ENCODE data around the gene CYB5R2.

CYB5R2 gene

GRCh38 chr11:7672960-7673723 is at the start of gene CYB5R2:
Gene CYB5R2, minus strand, starts transcription at chr11:7673500. Its CDS starts 675 bp downstream, at chr11:7672825.
- no peak for DNase-seq

- DNase-seq, result no peak
Observed at GRCh38 chr11:7714786-7715185, 41.5 kb upstream of the CYB5R2 start.

GRCh38 chr11:7706377-7706776 is 33.1 kb upstream of the CYB5R2 start, which contains the start of gene OVCH2:
Gene OVCH2, minus strand, starts transcription at chr11:7706477. Its CDS starts 83 bp downstream, at chr11:7706394.
- DNase-seq, result no peak

GRCh38 chr11:7703740-7704139 is 30.4 kb upstream of the CYB5R2 start:
- no peak for DNase-seq

- DNase-seq, result no peak
Observed at GRCh38 chr11:7696424-7696823, 23.1 kb upstream of the CYB5R2 start.

- DNase-seq, result no peak
Observed at GRCh38 chr11:7694235-7694634, 20.9 kb upstream of the CYB5R2 start.

GRCh38 chr11:7692426-7692825 is 19.1 kb upstream of the CYB5R2 start:
- DNase-seq, result no peak

- DNase-seq, result no peak
Observed at GRCh38 chr11:7691759-7692350, 18.6 kb upstream of the CYB5R2 start.

GRCh38 chr11:7690648-7691047 is 17.3 kb upstream of the CYB5R2 start:
- no peak for DNase-seq

GRCh38 chr11:7689239-7689638 is 15.9 kb upstream of the CYB5R2 start:
- no peak for DNase-seq

- DNase-seq, result no peak
Observed at GRCh38 chr11:7688238-7688826, 15.0 kb upstream of the CYB5R2 start.

GRCh38 chr11:7687386-7687785 is 14.1 kb upstream of the CYB5R2 start:
- no peak for DNase-seq

GRCh38 chr11:7686761-7687160 is 13.5 kb upstream of the CYB5R2 start:
- no peak for DNase-seq

- no peak for DNase-seq
Observed at GRCh38 chr11:7683571-7683970, 10.3 kb upstream of the CYB5R2 start.

GRCh38 chr11:7677796-7678201 is 4.5 kb upstream of the CYB5R2 start:
- no peak for DNase-seq

- DNase-seq, result no peak
Observed at GRCh38 chr11:7677071-7677470, 3.8 kb upstream of the CYB5R2 start.

- DNase-seq, result no peak
Observed at GRCh38 chr11:7675631-7676030, 2.3 kb upstream of the CYB5R2 start.

GRCh38 chr11:7673724-7674434 is 579 bp upstream of the CYB5R2 start:
- DNase-seq, result no peak

- no peak for DNase-seq
Observed at GRCh38 chr11:7672276-7672959, 882 bp downstream of the CYB5R2 start.

- no peak for DNase-seq
Observed at GRCh38 chr11:7671347-7672215, 1.7 kb downstream of the CYB5R2 start.

GRCh38 chr11:7670641-7671040 is 2.7 kb downstream of the CYB5R2 start:
- no peak for DNase-seq

- DNase-seq, result no peak
Observed at GRCh38 chr11:7668911-7669310, 4.4 kb downstream of the CYB5R2 start.

Data from NCI-H2081 treated with DMSO at 0.1 percent for 48 hours (cell line).